MCF 10A (cell line): Measurements from ENCODE around the gene GRAMD2A. TPM values are rescaled to one million over a fixed set of nuclear protein-coding genes. Genes with fewer than 3 reads are reported as not detected.
A peak's percentile ranks its signal among the peaks of the same experiment; 100 is the strongest.

Experiments
- BruUV-seq: library from RNA; stranded (reverse); fragments of 400-500 nt; replicated peaks from 2 replicates; lab custom pipeline; 2021; lab: Mats Ljungman, UMichigan
- CTCF ChIA-PET: fragments of 300-600 bp; sonication (Branson Sonifier 250); formaldehyde crosslinking; extraction: SDS; loops from one replicate; lab custom pipeline; 2021; ENCODE audit warnings: antibody characterized with exemption, inconsistent platforms; lab: Yijun Ruan, JAX
- POLR2A ChIA-PET: fragments of 300-600, 350-650 bp; sonication (Branson Sonifier 250); formaldehyde crosslinking; extraction: SDS; loops from one replicate; lab custom pipeline; 2020; ENCODE audit warnings: antibody characterized with exemption, inconsistent platforms; lab: Yijun Ruan, JAX
- DNase-seq: peaks from one replicate; pipeline ENCODE4 v3.0.0-alpha.2; 2018; ENCODE audit not compliant: unreplicated experiment
- H3K27ac Mint-ChIP-seq: one replicate; pipeline ENCODE4 v1.8.0; 2022; ENCODE audit warnings: mild to moderate bottlenecking, low read depth, mixed read lengths; ENCODE audit not compliant: unreplicated experiment
- H3K27me3 Mint-ChIP-seq: one replicate; pipeline ENCODE4 v1.8.0; 2022; ENCODE audit warnings: mixed read lengths; ENCODE audit not compliant: insufficient read depth, unreplicated experiment
- H3K36me3 Mint-ChIP-seq: one replicate; pipeline ENCODE4 v1.8.0; 2022; ENCODE audit warnings: mild to moderate bottlenecking, moderate library complexity, mixed read lengths; ENCODE audit not compliant: insufficient read depth, unreplicated experiment
- H3K4me1 Mint-ChIP-seq: one replicate; pipeline ENCODE4 v1.8.0; 2022; ENCODE audit warnings: mixed read lengths; ENCODE audit not compliant: insufficient read depth, unreplicated experiment
- H3K4me3 Mint-ChIP-seq: one replicate; pipeline ENCODE4 v1.8.0; 2022; ENCODE audit warnings: mild to moderate bottlenecking, moderate library complexity, mixed read lengths; ENCODE audit not compliant: unreplicated experiment
- H3K9me3 Mint-ChIP-seq: one replicate; pipeline ENCODE4 v1.8.0; 2022; ENCODE audit warnings: mixed read lengths; ENCODE audit not compliant: unreplicated experiment
- CTCF ChIP-seq: fragments of 200-600 bp; IDR thresholded peaks from one replicate; pipeline ENCODE4 v1.8.0; 2022; ENCODE audit warnings: antibody characterized with exemption, mild to moderate bottlenecking; ENCODE audit not compliant: unreplicated experiment
- intact Hi-C: fragments of 100-400 bp; cut with micrococcal nuclease; formaldehyde crosslinking; loops from 2 replicates; pipeline ENCODE4 v1.14.1; 2022
- total RNA-seq: library from RNA; stranded (reverse); gene quantifications from 2 replicates; pipeline ENCODE4 v1.2.3, GENCODE V29; 2022

Gene GRAMD2A
- total RNA-seq, 1 experiment from 2014 or later = 0.93 TPM

- H3K4me3 Mint-ChIP-seq = no peak overlapping the region
- BruUV-seq = no TSS peak
- TF ChIP-seq CTCF = no peak
- ChIA-PET CTCF (interaction anchor here (0.6 to 0.7 kb wide), 2 partner anchors 15 to 570 kb away, joined by 3 to 4 read pairs; no protein-coding TSS in a partner anchor), POLR2A (interaction anchor here (0.9 kb wide), 1 partner anchor 27 kb away, joined by 3 read pairs; no protein-coding TSS in a partner anchor)
- no peak for DNase-seq
- no peaks in the 10 kb centered on the region for H3K4me1 Mint-ChIP-seq
- H3K36me3 Mint-ChIP-seq = peaks cover 6% of the 10 kb centered on the region
- H3K27me3 Mint-ChIP-seq = no peaks in the 10 kb centered on the region
- H3K27ac Mint-ChIP-seq = no peak overlapping the region
- H3K9me3 Mint-ChIP-seq = no peaks in the 10 kb centered on the region
- intact Hi-C loops = no loop called here
Measured at GRCh38 chr15:72141171-72142084, 56.2 kb downstream of the GRAMD2A start.

GRCh38 chr15:72140088-72140487 lies 57.5 kb downstream of the GRAMD2A start:
- no peak for TF ChIP-seq CTCF
- intact Hi-C loops = no loop called here
- TSS peak; percentile 16 for BruUV-seq

GRCh38 chr15:72139667-72140066 lies 57.9 kb downstream of the GRAMD2A start:
- CTCF ChIA-PET = interaction anchor here (0.9 to 1.2 kb wide), 3 partner anchors 16 to 17 kb away, joined by 3 to 6 read pairs (median 5); no protein-coding TSS in a partner anchor
- intact Hi-C loops = no loop called here

More at GRCh38 chr15:72140088-72140487, 57.5 kb downstream of the GRAMD2A start:
- ChIA-PET CTCF (interaction anchor here (1.2 kb wide), 2 partner anchors 16 to 17 kb away, joined by 5 to 6 read pairs; no protein-coding TSS in a partner anchor), POLR2A (no interaction called here)
- no peak overlapping the region for H3K4me3 Mint-ChIP-seq
- peaks cover 6% of the 10 kb centered on the region for H3K36me3 Mint-ChIP-seq
- DNase-seq = no peak
- H3K27me3 Mint-ChIP-seq = no peaks in the 10 kb centered on the region
- no peak overlapping the region for H3K27ac Mint-ChIP-seq
- no peaks in the 10 kb centered on the region for H3K9me3 Mint-ChIP-seq
- no peaks in the 10 kb centered on the region for H3K4me1 Mint-ChIP-seq

More at GRCh38 chr15:72139667-72140066, 57.9 kb downstream of the GRAMD2A start:
- no TSS peak for BruUV-seq
- Mint-ChIP-seq H3K36me3 (peaks cover 6% of the 10 kb centered on the region), H3K27me3 (no peaks in the 10 kb centered on the region), H3K27ac (no peak overlapping the region), H3K9me3 (no peaks in the 10 kb centered on the region), H3K4me3 (no peak overlapping the region), H3K4me1 (no peaks in the 10 kb centered on the region)
- TF ChIP-seq CTCF = no peak
- DNase-seq = no peak
- POLR2A ChIA-PET = interaction anchor here (0.6 kb wide), 1 partner anchor 61 kb away, joined by 3 read pairs; no protein-coding TSS in a partner anchor
